ENCODE measurements around the gene SUGP1.

- no peak for TF ChIP-seq POLR2A (IDR thresholded peaks at IDR 0.05; ENCODE audit: low read length)
- TF ChIP-seq GATA1 (IDR thresholded peaks at IDR 0.05; ENCODE audit: low read depth, low read length), result no peak
These were observed 93.1 kb downstream of the SUGP1 start for GRCh38 chr19:19227217-19227616.
